Measurements from ENCODE around the gene CCDC194. TPM values are rescaled to one million over a fixed set of nuclear protein-coding genes. Genes with fewer than 3 reads are reported as not detected.

Gene CCDC194
- total RNA-seq, 1 donor from 2014 or later: 2.0 TPM

DNA sequence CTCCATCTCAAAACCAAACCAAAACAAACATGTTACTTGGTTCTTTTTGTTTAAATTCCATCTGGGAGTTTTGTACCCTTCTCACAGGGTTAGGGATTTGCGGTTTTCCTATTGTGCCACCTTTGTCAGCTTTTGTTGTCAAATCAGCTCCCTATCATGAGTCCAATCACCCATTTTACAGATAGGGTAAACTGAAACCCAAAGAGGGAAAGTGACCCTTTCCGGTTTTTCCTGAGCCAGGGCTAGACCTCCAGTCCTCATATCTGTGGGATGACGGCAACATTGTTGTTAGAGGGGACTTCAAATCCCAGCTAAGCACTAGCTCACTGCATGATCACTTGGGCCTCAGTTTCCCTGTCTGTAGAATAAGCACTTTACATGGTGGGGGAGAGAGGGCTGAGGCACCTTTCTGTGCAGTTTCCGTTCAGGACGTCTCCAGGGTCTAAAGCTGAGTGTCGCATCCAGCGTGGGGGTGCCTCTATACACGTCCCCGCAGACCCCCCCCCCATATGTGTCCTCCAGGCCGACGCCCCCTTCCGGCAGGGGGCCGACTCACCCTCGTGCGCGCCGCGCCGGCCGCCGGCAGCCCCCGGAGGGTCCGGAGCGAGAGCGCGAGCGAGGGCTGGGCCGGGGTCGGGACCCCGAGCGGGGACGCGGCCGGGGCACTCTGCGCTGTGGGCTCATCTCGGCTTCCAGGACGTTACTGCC, 3.9 kb downstream of the CCDC194 start:
- Histone ChIP-seq H3K4me1 (peaks cover 12% of the 10 kb centered on the region), H3K27me3 (peaks cover 5% of the 10 kb centered on the region), H3K9me3 (no peaks in the 10 kb centered on the region), H3K27ac (no peak overlapping the region), H3K36me3 (no peaks in the 10 kb centered on the region), H3K4me3 (peak overlapping the region; percentile 51)
- DNase-seq (no peak), ATAC-seq (no peak)
- intact Hi-C loops (cut with DNase I): loop anchor here (5.0 to 10.0 kb wide), 2 partner anchors 43 to 65 kb away; no protein-coding TSS in a partner anchor
- TF ChIP-seq, protein P1, sequence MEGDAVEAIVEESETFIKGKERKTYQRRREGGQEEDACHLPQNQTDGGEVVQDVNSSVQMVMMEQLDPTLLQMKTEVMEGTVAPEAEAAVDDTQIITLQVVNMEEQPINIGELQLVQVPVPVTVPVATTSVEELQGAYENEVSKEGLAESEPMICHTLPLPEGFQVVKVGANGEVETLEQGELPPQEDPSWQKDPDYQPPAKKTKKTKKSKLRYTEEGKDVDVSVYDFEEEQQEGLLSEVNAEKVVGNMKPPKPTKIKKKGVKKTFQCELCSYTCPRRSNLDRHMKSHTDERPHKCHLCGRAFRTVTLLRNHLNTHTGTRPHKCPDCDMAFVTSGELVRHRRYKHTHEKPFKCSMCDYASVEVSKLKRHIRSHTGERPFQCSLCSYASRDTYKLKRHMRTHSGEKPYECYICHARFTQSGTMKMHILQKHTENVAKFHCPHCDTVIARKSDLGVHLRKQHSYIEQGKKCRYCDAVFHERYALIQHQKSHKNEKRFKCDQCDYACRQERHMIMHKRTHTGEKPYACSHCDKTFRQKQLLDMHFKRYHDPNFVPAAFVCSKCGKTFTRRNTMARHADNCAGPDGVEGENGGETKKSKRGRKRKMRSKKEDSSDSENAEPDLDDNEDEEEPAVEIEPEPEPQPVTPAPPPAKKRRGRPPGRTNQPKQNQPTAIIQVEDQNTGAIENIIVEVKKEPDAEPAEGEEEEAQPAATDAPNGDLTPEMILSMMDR (IDR thresholded peaks at IDR 0.05): no peak

DNA sequence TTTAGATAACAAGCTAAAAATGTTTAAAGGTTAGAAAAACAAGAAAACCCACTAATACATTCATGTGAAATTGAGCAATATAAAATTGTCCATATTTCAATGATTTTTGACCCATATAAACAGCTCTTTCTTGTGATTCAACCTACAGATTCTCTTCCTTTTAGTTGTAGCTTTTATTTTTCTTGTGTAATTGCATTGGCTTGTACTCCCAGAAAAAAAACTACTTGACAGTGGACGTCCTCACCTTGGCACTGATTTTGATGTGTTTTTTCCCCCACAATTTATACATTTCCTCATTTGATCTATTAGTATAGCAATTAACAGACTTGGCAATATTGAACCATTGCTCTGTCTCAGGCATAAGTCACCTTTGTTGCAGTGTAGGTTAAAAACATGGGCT, 4.7 kb downstream of the CCDC194 start:
- TF ChIP-seq, protein P1 (IDR thresholded peaks at IDR 0.05): no peak
- peaks cover 2% of the 10 kb centered on the region for H3K27me3 ChIP-seq
- peaks cover 7% of the 10 kb centered on the region for H3K4me1 ChIP-seq
- no peaks in the 10 kb centered on the region for H3K36me3 ChIP-seq
- no peak overlapping the region for H3K27ac ChIP-seq
- H3K9me3 ChIP-seq: no peaks in the 10 kb centered on the region
- no peak for ATAC-seq
- DNase-seq: no peak
- H3K4me3 ChIP-seq: no peak overlapping the region
- intact Hi-C loops (cut with DNase I): loop anchor here (5.0 kb wide), 1 partner anchor 42 kb away; no protein-coding TSS in a partner anchor

DNA sequence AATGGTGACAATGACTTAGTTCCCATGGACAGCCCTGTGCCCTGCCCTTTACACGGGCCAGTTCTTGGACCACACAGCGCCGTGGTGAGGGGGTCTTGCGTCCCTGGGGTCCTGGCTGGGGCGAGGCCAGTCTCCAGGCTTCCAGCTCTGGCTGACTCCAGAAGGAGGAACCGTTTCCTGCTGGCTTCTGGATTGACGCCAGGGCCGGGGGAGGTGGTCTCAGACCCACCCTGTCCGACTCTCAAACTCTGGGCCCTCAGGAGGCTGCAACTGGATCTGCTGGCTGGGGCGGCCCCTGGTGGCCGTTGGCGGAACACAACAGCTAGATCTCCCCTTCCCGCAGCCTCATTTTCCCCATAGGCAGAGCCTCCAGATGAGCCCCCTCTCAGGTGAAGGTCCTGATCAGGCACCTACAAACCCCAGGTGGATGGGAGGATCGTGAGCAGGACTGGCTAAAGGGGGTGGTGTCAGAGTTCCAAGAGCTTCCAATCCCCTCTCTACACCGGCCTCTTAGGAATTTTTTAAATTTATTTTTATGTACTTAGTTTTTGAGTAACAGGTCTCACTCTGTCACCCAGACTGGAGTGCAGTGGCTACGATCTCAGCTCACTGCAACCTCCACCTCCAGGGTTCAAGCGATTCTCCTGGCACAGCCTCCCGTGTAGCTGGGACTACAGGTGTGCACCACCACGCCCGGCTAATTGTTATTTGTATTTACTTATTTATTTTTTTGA, 8.0 kb downstream of the CCDC194 start:
- peaks cover 10% of the 10 kb centered on the region for H3K4me1 ChIP-seq
- no peaks in the 10 kb centered on the region for H3K27me3 ChIP-seq
- TF ChIP-seq, protein P1 (IDR thresholded peaks at IDR 0.05): peak; percentile 88
- H3K36me3 ChIP-seq: no peaks in the 10 kb centered on the region
- DNase-seq (peak; percentile 83), ATAC-seq (peak; percentile 82)
- no peak overlapping the region for H3K27ac ChIP-seq
- H3K4me3 ChIP-seq: no peak overlapping the region
- intact Hi-C loops (cut with DNase I): loop anchor here (5.0 kb wide), 1 partner anchor 39 kb away; no protein-coding TSS in a partner anchor
- no peaks in the 10 kb centered on the region for H3K9me3 ChIP-seq

DNA sequence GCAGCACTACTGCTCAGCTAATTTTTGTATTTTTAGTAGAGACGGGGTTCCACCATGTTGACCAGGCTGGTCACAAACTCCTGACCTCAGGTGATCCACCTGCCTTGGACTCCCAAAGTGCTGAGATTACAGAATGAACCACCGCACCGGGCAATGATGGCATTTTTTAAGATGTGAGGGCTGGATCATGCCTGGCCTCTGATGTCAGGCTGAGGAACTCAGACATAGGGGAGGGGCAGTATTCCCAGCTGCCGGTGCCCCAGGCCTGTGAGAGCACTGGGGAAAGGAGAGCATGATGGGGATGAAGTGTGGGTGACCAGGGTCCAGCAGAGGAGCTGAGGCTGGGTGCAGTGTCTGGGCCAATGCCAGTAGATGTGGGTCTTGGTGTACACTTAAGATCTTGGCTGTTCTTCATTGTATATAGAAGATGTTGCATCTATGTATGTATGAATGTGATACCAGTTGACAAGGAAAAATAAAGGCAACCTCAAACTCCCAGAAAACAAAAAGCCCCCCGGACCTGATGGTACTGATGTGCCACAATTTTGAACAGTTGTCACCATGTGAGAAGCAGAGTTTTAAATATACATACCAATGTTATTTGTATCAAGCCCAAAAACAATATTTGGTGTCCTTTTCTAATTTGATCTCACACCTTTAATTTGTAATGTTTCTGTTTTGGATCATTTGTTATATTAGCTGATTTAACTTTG, 13.4 kb downstream of the CCDC194 start:
- TF ChIP-seq, protein P1 (IDR thresholded peaks at IDR 0.05): no peak
- intact Hi-C loops (cut with DNase I): no loop called here
- H3K27ac ChIP-seq: no peak overlapping the region
- H3K4me1 ChIP-seq: peaks cover 17% of the 10 kb centered on the region
- no peak overlapping the region for H3K4me3 ChIP-seq
- H3K9me3 ChIP-seq: no peaks in the 10 kb centered on the region
- no peaks in the 10 kb centered on the region for H3K36me3 ChIP-seq
- no peak for ATAC-seq
- no peak for DNase-seq
- no peaks in the 10 kb centered on the region for H3K27me3 ChIP-seq

DNA sequence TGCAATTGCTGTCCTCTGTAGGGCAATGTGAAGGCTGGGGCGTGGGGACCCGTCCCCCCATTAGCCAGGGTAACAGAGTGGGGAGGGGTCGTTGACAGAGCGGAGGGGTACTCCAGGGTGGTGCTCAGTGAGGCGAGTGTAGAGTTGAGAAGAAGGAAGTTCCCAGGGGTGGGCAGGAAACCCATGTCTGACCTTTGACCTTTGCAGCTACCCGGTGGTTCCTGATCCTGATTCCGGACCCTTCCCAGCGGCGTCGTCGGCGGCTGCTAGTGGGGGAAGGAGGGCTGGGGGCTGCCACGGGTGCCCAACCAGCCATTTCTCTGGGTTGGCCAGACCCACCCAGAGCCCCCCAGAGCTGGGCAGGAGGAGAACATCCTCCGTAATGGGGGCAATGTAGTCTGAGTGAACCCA, 14.8 kb downstream of the CCDC194 start:
- no peaks in the 10 kb centered on the region for H3K9me3 ChIP-seq
- H3K27me3 ChIP-seq: no peaks in the 10 kb centered on the region
- TF ChIP-seq, protein P1 (IDR thresholded peaks at IDR 0.05): no peak
- no peak overlapping the region for H3K27ac ChIP-seq
- ATAC-seq: peak; percentile 33
- DNase-seq: no peak
- H3K4me1 ChIP-seq: peaks cover 17% of the 10 kb centered on the region
- intact Hi-C loops (cut with DNase I): no loop called here
- H3K36me3 ChIP-seq: no peaks in the 10 kb centered on the region
- H3K4me3 ChIP-seq: no peak overlapping the region
